ENCODE results near the gene SLC35D3. TPM values are rescaled to one million over a fixed set of nuclear protein-coding genes. Genes with fewer than 3 reads are reported as not detected.

The SLC35D3 gene
- total and polyA plus RNA-seq, 2 donors (not counting 1 experiment from before 2014, with no cell fraction given), result not detected

DNA sequence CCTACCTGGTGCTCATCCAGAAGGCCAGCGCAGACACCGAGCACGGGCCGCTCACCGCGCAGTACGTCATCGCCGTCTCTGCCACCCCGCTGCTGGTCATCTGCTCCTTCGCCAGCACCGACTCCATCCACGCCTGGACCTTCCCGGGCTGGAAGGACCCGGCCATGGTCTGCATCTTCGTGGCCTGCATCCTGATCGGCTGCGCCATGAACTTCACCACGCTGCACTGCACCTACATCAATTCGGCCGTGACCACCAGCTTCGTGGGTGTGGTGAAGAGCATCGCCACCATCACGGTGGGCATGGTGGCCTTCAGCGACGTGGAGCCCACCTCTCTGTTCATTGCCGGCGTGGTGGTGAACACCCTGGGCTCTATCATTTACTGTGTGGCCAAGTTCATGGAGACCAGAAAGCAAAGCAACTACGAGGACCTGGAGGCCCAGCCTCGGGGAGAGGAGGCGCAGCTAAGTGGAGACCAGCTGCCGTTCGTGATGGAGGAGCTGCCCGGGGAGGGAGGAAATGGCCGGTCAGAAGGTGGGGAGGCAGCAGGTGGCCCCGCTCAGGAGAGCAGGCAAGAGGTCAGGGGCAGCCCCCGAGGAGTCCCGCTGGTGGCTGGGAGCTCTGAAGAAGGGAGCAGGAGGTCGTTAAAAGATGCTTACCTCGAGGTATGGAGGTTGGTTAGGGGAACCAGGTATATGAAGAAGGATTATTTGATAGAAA is 2.0 kb downstream of the SLC35D3 start:
- no peak overlapping the region for H3K9ac ChIP-seq (ENCODE audit: insufficient read depth, low read length)
- H3K27me3 ChIP-seq (ENCODE audit: control insufficient read depth, insufficient read depth, low read length), result peaks cover 33% of the 10 kb centered on the region
- no peak overlapping the region for H3K27ac ChIP-seq (ENCODE audit: insufficient read depth, low read length)
- H3K4me3 ChIP-seq (replicated peaks in 1 of 4; ENCODE audit: control extremely low read depth in 1 of 4, insufficient read depth in 1 of 4, low read depth in 3 of 4, low read length in 4 of 4), result no peak overlapping the region
- TF ChIP-seq CTCF (conservative IDR thresholded peaks at IDR 0.05 in 1 of 2, IDR thresholded peaks at IDR 0.05 in 1 of 2; ENCODE audit: low read depth in 1 of 2, low read length in 2 of 2) (no peak), EZH2 (IDR thresholded peaks at IDR 0.05; ENCODE audit: low read length, missing control alignments) (no peak)
- H3K79me2 ChIP-seq (ENCODE audit: control insufficient read depth, insufficient read depth, low read length), result no peaks in the 10 kb centered on the region
- peaks cover 5% of the 10 kb centered on the region for H3K4me1 ChIP-seq (ENCODE audit: control insufficient read depth, extremely low read depth, insufficient read depth, low read length)
- DNase-seq (ENCODE audit: low read depth in 2 of 2), result no peak
- no peaks in the 10 kb centered on the region for H3K9me3 ChIP-seq (ENCODE audit: control insufficient read depth, insufficient read depth, low read depth, low read length)
- H3K4me2 ChIP-seq (ENCODE audit: extremely low read depth, insufficient read depth, low read length), result no peak overlapping the region
- no peaks in the 10 kb centered on the region for H4K20me1 ChIP-seq (ENCODE audit: control insufficient read depth, extremely low read depth, insufficient read depth, low read length)
- no peaks in the 10 kb centered on the region for H3K36me3 ChIP-seq (ENCODE audit: control insufficient read depth, insufficient read depth, low read length)
- H2AFZ ChIP-seq (ENCODE audit: low read length), result no peak overlapping the region

DNA sequence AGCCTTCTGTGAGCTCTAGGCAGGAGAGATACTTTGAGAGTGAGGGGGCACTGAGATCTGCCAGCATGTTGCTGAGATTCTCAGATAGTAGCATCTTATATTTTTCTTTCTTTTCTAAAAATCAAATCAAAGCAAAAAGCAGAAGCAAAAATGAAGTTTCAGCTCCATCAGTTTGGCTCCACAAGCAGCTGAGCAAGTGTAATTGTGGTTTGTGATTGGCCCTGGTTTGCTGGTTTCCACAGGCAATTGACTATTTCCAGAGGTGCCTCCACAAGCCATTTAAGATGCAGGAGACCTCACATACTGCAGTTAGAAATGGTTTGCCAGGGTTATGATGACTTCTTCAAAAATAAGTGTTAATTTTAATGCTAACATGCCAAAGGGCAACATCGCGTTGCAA is 4.3 kb downstream of the SLC35D3 start:
- Histone ChIP-seq H2AFZ (ENCODE audit: low read length) (no peak overlapping the region), H4K20me1 (ENCODE audit: control insufficient read depth, extremely low read depth, insufficient read depth, low read length) (no peaks in the 10 kb centered on the region), H3K27ac (ENCODE audit: insufficient read depth, low read length) (no peak overlapping the region), H3K9ac (ENCODE audit: insufficient read depth, low read length) (no peak overlapping the region), H3K79me2 (ENCODE audit: control insufficient read depth, insufficient read depth, low read length) (no peaks in the 10 kb centered on the region), H3K36me3 (ENCODE audit: control insufficient read depth, insufficient read depth, low read length) (no peaks in the 10 kb centered on the region), H3K4me3 (replicated peaks in 1 of 4; ENCODE audit: control extremely low read depth in 1 of 4, insufficient read depth in 1 of 4, low read depth in 3 of 4, low read length in 4 of 4) (no peak overlapping the region), H3K9me3 (ENCODE audit: control insufficient read depth, insufficient read depth, low read depth, low read length) (no peaks in the 10 kb centered on the region), H3K4me1 (ENCODE audit: control insufficient read depth, extremely low read depth, insufficient read depth, low read length) (peaks cover 2% of the 10 kb centered on the region), H3K4me2 (ENCODE audit: extremely low read depth, insufficient read depth, low read length) (no peak overlapping the region), H3K27me3 (ENCODE audit: control insufficient read depth, insufficient read depth, low read length) (peaks cover 22% of the 10 kb centered on the region)
- no peak for TF ChIP-seq EZH2 (IDR thresholded peaks at IDR 0.05; ENCODE audit: low read length, missing control alignments)
- no peak for TF ChIP-seq CTCF (conservative IDR thresholded peaks at IDR 0.05 in 1 of 2, IDR thresholded peaks at IDR 0.05 in 1 of 2; ENCODE audit: low read depth in 1 of 2, low read length in 2 of 2)
- DNase-seq (ENCODE audit: low read depth in 2 of 2), result no peak

- no peak overlapping the region for H3K4me2 ChIP-seq (ENCODE audit: extremely low read depth, insufficient read depth, low read length)
- peaks cover 18% of the 10 kb centered on the region for H3K27me3 ChIP-seq (ENCODE audit: control insufficient read depth, insufficient read depth, low read length)
Measured at GRCh38 chr6:136927292-136927691, 5.2 kb downstream of the SLC35D3 start.

More at GRCh38 chr6:136927292-136927691, 5.2 kb downstream of the SLC35D3 start:
- no peak for DNase-seq (ENCODE audit: low read depth in 2 of 2)
- H3K79me2 ChIP-seq (ENCODE audit: control insufficient read depth, insufficient read depth, low read length), result no peaks in the 10 kb centered on the region
- no peaks in the 10 kb centered on the region for H4K20me1 ChIP-seq (ENCODE audit: control insufficient read depth, extremely low read depth, insufficient read depth, low read length)
- no peaks in the 10 kb centered on the region for H3K36me3 ChIP-seq (ENCODE audit: control insufficient read depth, insufficient read depth, low read length)
- no peaks in the 10 kb centered on the region for H3K4me1 ChIP-seq (ENCODE audit: control insufficient read depth, extremely low read depth, insufficient read depth, low read length)
- H3K27ac ChIP-seq (ENCODE audit: insufficient read depth, low read length), result no peak overlapping the region
- no peak overlapping the region for H3K4me3 ChIP-seq (replicated peaks in 1 of 4; ENCODE audit: control extremely low read depth in 1 of 4, insufficient read depth in 1 of 4, low read depth in 3 of 4, low read length in 4 of 4)
- peak; percentile 17 to 29 for TF ChIP-seq CTCF (conservative IDR thresholded peaks at IDR 0.05 in 1 of 2, IDR thresholded peaks at IDR 0.05 in 1 of 2; ENCODE audit: low read depth in 1 of 2, low read length in 2 of 2)
- TF ChIP-seq EZH2 (IDR thresholded peaks at IDR 0.05; ENCODE audit: low read length, missing control alignments), result no peak
- no peaks in the 10 kb centered on the region for H3K9me3 ChIP-seq (ENCODE audit: control insufficient read depth, insufficient read depth, low read depth, low read length)
- H3K9ac ChIP-seq (ENCODE audit: insufficient read depth, low read length), result no peak overlapping the region
- no peak overlapping the region for H2AFZ ChIP-seq (ENCODE audit: low read length)

All from fibroblast of lung (primary cell).